GM12801 (cell line): ENCODE measurements around the gene LYZL1.

Experiments used
- TF ChIP-seq, protein P1 (sequence below): IDR thresholded peaks from one replicate; pipeline ENCODE4 v1.5.1; 2011; ENCODE audit warnings: control low read depth; ENCODE audit not compliant: insufficient read length; ENCODE audit errors: extremely low read depth

The LYZL1 gene

GRCh38 chr10:29314726-29315125, 25.9 kb downstream of the LYZL1 start:
- TF ChIP-seq, protein P1, sequence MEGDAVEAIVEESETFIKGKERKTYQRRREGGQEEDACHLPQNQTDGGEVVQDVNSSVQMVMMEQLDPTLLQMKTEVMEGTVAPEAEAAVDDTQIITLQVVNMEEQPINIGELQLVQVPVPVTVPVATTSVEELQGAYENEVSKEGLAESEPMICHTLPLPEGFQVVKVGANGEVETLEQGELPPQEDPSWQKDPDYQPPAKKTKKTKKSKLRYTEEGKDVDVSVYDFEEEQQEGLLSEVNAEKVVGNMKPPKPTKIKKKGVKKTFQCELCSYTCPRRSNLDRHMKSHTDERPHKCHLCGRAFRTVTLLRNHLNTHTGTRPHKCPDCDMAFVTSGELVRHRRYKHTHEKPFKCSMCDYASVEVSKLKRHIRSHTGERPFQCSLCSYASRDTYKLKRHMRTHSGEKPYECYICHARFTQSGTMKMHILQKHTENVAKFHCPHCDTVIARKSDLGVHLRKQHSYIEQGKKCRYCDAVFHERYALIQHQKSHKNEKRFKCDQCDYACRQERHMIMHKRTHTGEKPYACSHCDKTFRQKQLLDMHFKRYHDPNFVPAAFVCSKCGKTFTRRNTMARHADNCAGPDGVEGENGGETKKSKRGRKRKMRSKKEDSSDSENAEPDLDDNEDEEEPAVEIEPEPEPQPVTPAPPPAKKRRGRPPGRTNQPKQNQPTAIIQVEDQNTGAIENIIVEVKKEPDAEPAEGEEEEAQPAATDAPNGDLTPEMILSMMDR, result no peak

GRCh38 chr10:29315814-29316213, 26.9 kb downstream of the LYZL1 start:
- TF ChIP-seq, protein P1, result no peak

DNA sequence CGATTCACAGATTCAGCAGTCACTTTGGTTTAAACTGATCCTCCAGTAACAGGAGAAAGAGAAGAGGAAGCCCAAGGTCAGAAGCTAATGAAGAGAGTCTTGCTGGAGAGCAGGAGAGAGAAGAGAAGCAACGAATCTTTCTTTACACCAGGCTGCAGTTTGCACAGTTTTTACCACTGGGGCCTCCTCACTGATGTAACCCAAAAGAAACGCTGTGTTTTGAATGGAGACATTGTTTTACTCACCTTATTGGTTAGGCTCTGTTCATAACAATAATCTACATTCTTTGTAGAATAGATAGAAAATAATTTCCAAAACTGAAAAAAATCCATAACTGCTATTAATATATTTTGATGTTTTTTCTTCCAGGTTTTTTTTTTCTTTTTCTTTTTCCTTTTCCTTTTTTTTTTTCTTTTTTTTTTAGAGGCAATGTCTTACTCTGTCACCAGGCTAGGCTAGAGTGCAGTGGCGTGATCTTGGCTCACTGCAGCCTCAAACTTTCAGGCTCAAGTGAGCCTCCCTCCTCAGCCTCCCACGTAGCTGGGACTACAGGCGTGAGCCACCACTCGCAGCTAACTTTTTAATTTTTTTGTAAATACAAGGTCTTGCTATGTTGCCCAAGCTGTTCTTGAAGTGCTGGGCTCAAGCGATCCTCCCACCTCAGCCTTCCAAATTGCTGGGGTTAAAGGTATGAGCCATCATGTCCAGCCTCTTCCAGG, 27.6 kb downstream of the LYZL1 start:
- TF ChIP-seq, protein P1, result no peak

DNA sequence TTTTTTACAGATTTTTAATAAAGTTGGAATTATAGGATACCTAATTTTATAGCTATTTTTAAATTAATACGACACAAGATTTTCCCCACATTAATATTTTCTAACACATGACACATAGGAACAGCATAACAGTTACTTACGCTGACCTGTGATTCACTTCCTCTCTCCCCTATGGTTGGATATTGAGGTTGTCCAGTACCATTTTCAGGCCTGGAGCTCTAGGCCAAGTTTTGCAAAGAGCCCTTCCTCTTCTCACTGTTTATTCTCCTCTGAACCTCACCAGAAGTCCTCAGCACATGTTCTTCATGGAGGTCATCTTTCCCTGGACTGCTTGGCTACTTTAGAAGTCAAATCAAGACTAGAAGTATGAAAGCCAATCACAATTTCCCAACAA, 28.2 kb downstream of the LYZL1 start:
- TF ChIP-seq, protein P1, result no peak

- TF ChIP-seq, protein P1, result no peak
Measured at GRCh38 chr10:29317423-29318021, 28.7 kb downstream of the LYZL1 start.

- TF ChIP-seq, protein P1, result no peak
Measured at GRCh38 chr10:29319205-29319781, 30.4 kb downstream of the LYZL1 start.

GRCh38 chr10:29321656-29322055, 32.8 kb downstream of the LYZL1 start:
- TF ChIP-seq, protein P1, result no peak
